SK-N-SH (cell line): ENCODE results near the gene TOM1L2. TPM values are rescaled to one million over a fixed set of nuclear protein-coding genes. Genes with fewer than 3 reads are reported as not detected.

Experiments used
- FOXJ3 ChIP-seq: sonication (generic); formaldehyde crosslinking; IDR thresholded peaks from 2 replicates; pipeline ENCODE4 v1.5.1; 2020; ENCODE audit warnings: mild to moderate bottlenecking, missing genetic modification reagents
- TCF12 ChIP-seq: IDR thresholded peaks from 2 replicates; pipeline ENCODE4 v1.4.0; 2012
- polyA plus RNA-seq, 3 experiments: library from polyadenylated mRNA; depleted of rRNA; stranded (reverse); fragments of >200 nt; gene quantifications; 2 replicates each; pipeline ENCODE4 v1.2.3, GENCODE V29; 2012
- small RNA-seq, 7 experiments: library from RNA; depleted of rRNA; stranded (forward); fragments of <200 nt; gene quantifications; one replicate each; pipeline ENCODE3, GENCODE V24; 2012
- TF ChIP-seq, protein P1 (sequence below): fragments of 200-600 bp; sonication (generic); IDR thresholded peaks from 2 replicates; pipeline ENCODE4 v1.6.1; 2017; ENCODE audit warnings: antibody characterized with exemption, mild to moderate bottlenecking, moderate library complexity

Gene TOM1L2
- polyA plus RNA-seq, 1 of the 3 experiments (the other 2 are of a cell fraction), result 85.4 TPM

DNA sequence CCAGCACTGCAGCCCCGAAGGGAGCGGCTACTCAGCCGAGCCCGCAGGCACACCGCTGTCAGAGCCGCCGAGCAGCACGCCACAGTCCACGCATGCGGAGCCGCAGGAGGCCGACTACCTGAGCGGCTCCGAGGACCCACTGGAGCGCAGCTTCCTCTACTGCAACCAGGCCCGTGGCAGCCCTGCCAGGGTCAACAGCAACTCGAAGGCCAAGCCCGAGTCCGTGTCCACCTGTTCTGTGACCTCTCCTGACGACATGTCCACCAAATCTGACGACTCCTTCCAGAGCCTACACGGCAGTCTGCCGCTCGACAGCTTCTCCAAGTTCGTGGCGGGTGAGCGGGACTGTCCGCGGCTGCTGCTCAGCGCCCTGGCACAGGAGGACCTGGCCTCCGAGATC lies 177.8 kb downstream of the TOM1L2 start (continued):
- TF ChIP-seq, protein P1, sequence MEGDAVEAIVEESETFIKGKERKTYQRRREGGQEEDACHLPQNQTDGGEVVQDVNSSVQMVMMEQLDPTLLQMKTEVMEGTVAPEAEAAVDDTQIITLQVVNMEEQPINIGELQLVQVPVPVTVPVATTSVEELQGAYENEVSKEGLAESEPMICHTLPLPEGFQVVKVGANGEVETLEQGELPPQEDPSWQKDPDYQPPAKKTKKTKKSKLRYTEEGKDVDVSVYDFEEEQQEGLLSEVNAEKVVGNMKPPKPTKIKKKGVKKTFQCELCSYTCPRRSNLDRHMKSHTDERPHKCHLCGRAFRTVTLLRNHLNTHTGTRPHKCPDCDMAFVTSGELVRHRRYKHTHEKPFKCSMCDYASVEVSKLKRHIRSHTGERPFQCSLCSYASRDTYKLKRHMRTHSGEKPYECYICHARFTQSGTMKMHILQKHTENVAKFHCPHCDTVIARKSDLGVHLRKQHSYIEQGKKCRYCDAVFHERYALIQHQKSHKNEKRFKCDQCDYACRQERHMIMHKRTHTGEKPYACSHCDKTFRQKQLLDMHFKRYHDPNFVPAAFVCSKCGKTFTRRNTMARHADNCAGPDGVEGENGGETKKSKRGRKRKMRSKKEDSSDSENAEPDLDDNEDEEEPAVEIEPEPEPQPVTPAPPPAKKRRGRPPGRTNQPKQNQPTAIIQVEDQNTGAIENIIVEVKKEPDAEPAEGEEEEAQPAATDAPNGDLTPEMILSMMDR, result no peak
- TF ChIP-seq FOXJ3 (CRISPR knock-in tag) (no peak), TCF12 (no peak)

Small RNA genes lying within 50 kb of the gene (small RNA-seq; reads per million reads assigned to genes)
- gene MIR33B (0.69 to 94.0 (median 22.5) reads per million in 7 experiments), gene MIR6777 (0 reads per million in 7 experiments)

Other genes with a start within 250 kb of the TOM1L2 start
- 15.9 and 20.4 TPM in 2 replicates for gene SREBF1, start 135.4 kb downstream of the TOM1L2 start, polyA plus RNA-seq (2012; rRNA removed)
- 3.6 and 5.5 TPM in 2 replicates for gene DRC3, start 462 bp upstream of the TOM1L2 start, polyA plus RNA-seq (2012; rRNA removed)
- 17.0 and 20.8 TPM in 2 replicates for gene ATPAF2, start 66.8 kb upstream of the TOM1L2 start, polyA plus RNA-seq (2012; rRNA removed)
- gene GID4, start 67.0 kb upstream of the TOM1L2 start, polyA plus RNA-seq (2012; rRNA removed), result 4.3 and 4.4 TPM in 2 replicates
- 39.9 and 43.9 TPM in 2 replicates for gene DRG2, start 115.5 kb upstream of the TOM1L2 start, polyA plus RNA-seq (2012; rRNA removed)
- 0.15 and 0.43 TPM in 2 replicates for gene MYO15A, start 136.4 kb upstream of the TOM1L2 start, polyA plus RNA-seq (2012; rRNA removed)
- gene ALKBH5, start 211.4 kb upstream of the TOM1L2 start, polyA plus RNA-seq (2012; rRNA removed), result 41.0 and 42.9 TPM in 2 replicates